ENCODE measurements around the gene AHSG. TPM values are rescaled to one million over a fixed set of nuclear protein-coding genes. Genes with fewer than 3 reads are reported as not detected.

AHSG gene
- polyA plus RNA-seq, 1 experiment: not detected

- CTCF ChIA-PET: interaction anchor here (0.6 to 3.1 kb wide), 5 partner anchors 10 to 622 kb away, joined by 3 to 10 read pairs (median 4); partner anchors contain the start of gene AHSG
- peaks cover 4% of the 10 kb centered on the region for H3K27me3 ChIP-seq (ENCODE audit: control insufficient read depth, insufficient read depth, low read length)
- POLR2A ChIA-PET: no interaction called here
- TF ChIP-seq, protein P1, sequence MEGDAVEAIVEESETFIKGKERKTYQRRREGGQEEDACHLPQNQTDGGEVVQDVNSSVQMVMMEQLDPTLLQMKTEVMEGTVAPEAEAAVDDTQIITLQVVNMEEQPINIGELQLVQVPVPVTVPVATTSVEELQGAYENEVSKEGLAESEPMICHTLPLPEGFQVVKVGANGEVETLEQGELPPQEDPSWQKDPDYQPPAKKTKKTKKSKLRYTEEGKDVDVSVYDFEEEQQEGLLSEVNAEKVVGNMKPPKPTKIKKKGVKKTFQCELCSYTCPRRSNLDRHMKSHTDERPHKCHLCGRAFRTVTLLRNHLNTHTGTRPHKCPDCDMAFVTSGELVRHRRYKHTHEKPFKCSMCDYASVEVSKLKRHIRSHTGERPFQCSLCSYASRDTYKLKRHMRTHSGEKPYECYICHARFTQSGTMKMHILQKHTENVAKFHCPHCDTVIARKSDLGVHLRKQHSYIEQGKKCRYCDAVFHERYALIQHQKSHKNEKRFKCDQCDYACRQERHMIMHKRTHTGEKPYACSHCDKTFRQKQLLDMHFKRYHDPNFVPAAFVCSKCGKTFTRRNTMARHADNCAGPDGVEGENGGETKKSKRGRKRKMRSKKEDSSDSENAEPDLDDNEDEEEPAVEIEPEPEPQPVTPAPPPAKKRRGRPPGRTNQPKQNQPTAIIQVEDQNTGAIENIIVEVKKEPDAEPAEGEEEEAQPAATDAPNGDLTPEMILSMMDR (IDR thresholded peaks at IDR 0.05; ENCODE audit: low read depth, low read length): no peak
- no peak overlapping the region for H3K4me3 ChIP-seq (ENCODE audit: low read depth, low read length)
- H3K9me3 ChIP-seq (ENCODE audit: control insufficient read depth, insufficient read depth, low read length): no peaks in the 10 kb centered on the region
- no peak overlapping the region for H3K27ac ChIP-seq (ENCODE audit: low read depth, low read length)
- no peak for DNase-seq (ENCODE audit: low read depth, low spot score)
Measured at GRCh38 chr3:186599785-186600166, 13.1 kb upstream of the AHSG start.

DNA sequence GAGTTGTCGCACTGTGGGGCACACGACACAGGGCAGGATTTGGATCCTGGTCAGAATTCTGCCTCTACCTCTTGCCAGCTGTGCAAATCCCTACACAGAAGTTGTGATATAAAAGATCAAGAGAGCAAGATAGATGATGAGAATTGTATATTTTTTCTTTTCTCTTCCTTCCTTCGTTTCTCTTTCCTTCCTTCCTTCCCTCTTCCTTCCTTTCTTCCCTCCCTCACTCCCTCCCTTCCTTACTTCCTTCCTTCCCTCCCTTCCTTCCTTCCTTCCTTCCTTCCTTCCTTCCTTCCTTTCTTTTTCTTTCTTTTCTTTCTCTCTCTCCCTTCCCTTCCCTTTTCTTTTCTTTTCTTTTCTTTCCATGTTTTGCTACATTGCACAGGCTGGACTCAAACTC, 12.0 kb upstream of the AHSG start:
- H3K9me3 ChIP-seq (ENCODE audit: control insufficient read depth, insufficient read depth, low read length): no peaks in the 10 kb centered on the region
- CTCF ChIA-PET: interaction anchor here (1.2 to 3.1 kb wide), 2 partner anchors 16 to 624 kb away, joined by 4 to 10 read pairs; no protein-coding TSS in a partner anchor
- DNase-seq (ENCODE audit: low read depth, low spot score): no peak

GRCh38 chr3:186603159-186603558, 9.7 kb upstream of the AHSG start:
- no peak overlapping the region for H3K27ac ChIP-seq (ENCODE audit: low read depth, low read length)
- ChIA-PET CTCF (interaction anchor here (1.3 to 3.3 kb wide), 2 partner anchors 12 to 14 kb away, joined by 4 to 22 read pairs; no protein-coding TSS in a partner anchor), POLR2A (no interaction called here)
- no peak overlapping the region for H3K4me3 ChIP-seq (ENCODE audit: low read depth, low read length)
- TF ChIP-seq, protein P1 (IDR thresholded peaks at IDR 0.05; ENCODE audit: low read depth, low read length): no peak
- H3K27me3 ChIP-seq (ENCODE audit: control insufficient read depth, insufficient read depth, low read length): peaks cover 4% of the 10 kb centered on the region
- no peak for DNase-seq (ENCODE audit: low read depth, low spot score)
- no peaks in the 10 kb centered on the region for H3K9me3 ChIP-seq (ENCODE audit: control insufficient read depth, insufficient read depth, low read length)

More for the DNA sequence above, 12.0 kb upstream of the AHSG start:
- TF ChIP-seq, protein P1 (IDR thresholded peaks at IDR 0.05; ENCODE audit: low read depth, low read length): no peak
- Histone ChIP-seq H3K27ac (ENCODE audit: low read depth, low read length) (no peak overlapping the region), H3K4me3 (ENCODE audit: low read depth, low read length) (no peak overlapping the region), H3K27me3 (ENCODE audit: control insufficient read depth, insufficient read depth, low read length) (peaks cover 4% of the 10 kb centered on the region)
- POLR2A ChIA-PET: no interaction called here

- Histone ChIP-seq H3K9me3 (ENCODE audit: control insufficient read depth, insufficient read depth, low read length) (no peaks in the 10 kb centered on the region), H3K4me3 (ENCODE audit: low read depth, low read length) (no peak overlapping the region), H3K27ac (ENCODE audit: low read depth, low read length) (no peak overlapping the region), H3K27me3 (ENCODE audit: control insufficient read depth, insufficient read depth, low read length) (peaks cover 5% of the 10 kb centered on the region)
- DNase-seq (ENCODE audit: low read depth, low spot score): no peak
- POLR2A ChIA-PET: no interaction called here
- TF ChIP-seq, protein P1 (IDR thresholded peaks at IDR 0.05; ENCODE audit: low read depth, low read length): no peak
- CTCF ChIA-PET: interaction anchor here (1.1 to 3.3 kb wide), 2 partner anchors 10 to 11 kb away, joined by 3 to 22 read pairs; no protein-coding TSS in a partner anchor
Measured at GRCh38 chr3:186605078-186605477, 7.8 kb upstream of the AHSG start.

GRCh38 chr3:186605561-186606545, 7.0 kb upstream of the AHSG start:
- peaks cover 5% of the 10 kb centered on the region for H3K27me3 ChIP-seq (ENCODE audit: control insufficient read depth, insufficient read depth, low read length)
- no peak overlapping the region for H3K27ac ChIP-seq (ENCODE audit: low read depth, low read length)
- no peak for DNase-seq (ENCODE audit: low read depth, low spot score)
- ChIA-PET POLR2A (no interaction called here), CTCF (interaction anchor here (1.1 to 3.3 kb wide), 2 partner anchors 9 to 11 kb away, joined by 3 to 22 read pairs; no protein-coding TSS in a partner anchor)
- no peaks in the 10 kb centered on the region for H3K9me3 ChIP-seq (ENCODE audit: control insufficient read depth, insufficient read depth, low read length)
- TF ChIP-seq, protein P1 (IDR thresholded peaks at IDR 0.05; ENCODE audit: low read depth, low read length): no peak
- no peak overlapping the region for H3K4me3 ChIP-seq (ENCODE audit: low read depth, low read length)

Measured in AG04450 (cell line).